Middle frontal gyrus (tissue), 1 donor: ENCODE results near the gene KIF15.
"Not testable (repeated sequence)": the region's sequence is repeated elsewhere in the genome, so short reads cannot be mapped to it uniquely, and the experiment has no call there.

Experiments used
- DNase-seq: peaks from one replicate; pipeline ENCODE4 v3.0.0-alpha.2; 2015; ENCODE audit warnings: low spot score; ENCODE audit errors: extremely low spot score

KIF15 gene

GRCh38 chr3:44816334-44816733 is 54.7 kb downstream of the KIF15 start:
- DNase-seq: not testable (repeated sequence)

- DNase-seq: not testable (repeated sequence)
These were observed 59.6 kb downstream of the KIF15 start for GRCh38 chr3:44821206-44821605.

- no peak for DNase-seq
These were observed 63.8 kb downstream of the KIF15 start for GRCh38 chr3:44825264-44825925.

- DNase-seq: no peak
These were observed 65.6 kb downstream of the KIF15 start for GRCh38 chr3:44827196-44827595.

- DNase-seq: no peak
These were observed 69.6 kb downstream of the KIF15 start for GRCh38 chr3:44831232-44831631.

GRCh38 chr3:44832032-44832431 is 70.4 kb downstream of the KIF15 start:
- no peak for DNase-seq

- DNase-seq: no peak
These were observed 71.4 kb downstream of the KIF15 start for GRCh38 chr3:44832965-44833364.

- no peak for DNase-seq
These were observed 71.8 kb downstream of the KIF15 start for GRCh38 chr3:44833394-44833793.

- DNase-seq: no peak
These were observed 74.1 kb downstream of the KIF15 start for GRCh38 chr3:44835684-44836083.

- DNase-seq: no peak
These were observed 80.8 kb downstream of the KIF15 start for GRCh38 chr3:44842376-44842775.

GRCh38 chr3:44845528-44846520 is 84.2 kb downstream of the KIF15 start:
- no peak for DNase-seq

- DNase-seq: no peak
These were observed 87.0 kb downstream of the KIF15 start for GRCh38 chr3:44848634-44849033.

GRCh38 chr3:44856663-44857062 is 95.1 kb downstream of the KIF15 start:
- DNase-seq: not testable (repeated sequence)

- no peak for DNase-seq
These were observed 98.5 kb downstream of the KIF15 start for GRCh38 chr3:44860117-44860516.

- DNase-seq: peak; percentile 93
These were observed 100.0 kb downstream of the KIF15 start, which contains the start of gene TMEM42 for GRCh38 chr3:44861412-44862225. Gene TMEM42, plus strand, starts transcription at chr3:44861912. Its CDS starts 13 bp downstream, at chr3:44861925.

- DNase-seq: no peak
These were observed 100.6 kb downstream of the KIF15 start for GRCh38 chr3:44862226-44862637.

GRCh38 chr3:44865272-44866035 is 103.9 kb downstream of the KIF15 start:
- DNase-seq: no peak

- no peak for DNase-seq
These were observed 106.0 kb downstream of the KIF15 start for GRCh38 chr3:44867421-44868111.

- no peak for DNase-seq
These were observed 108.9 kb downstream of the KIF15 start for GRCh38 chr3:44870375-44871061.
